Activated CD4-positive, alpha-beta T cell treated with anti-CD3 and anti-CD28 coated beads, Interleukin-2, amount 10 ng/mL, durations not matched to agents 7 days and 5 days (primary cell): ENCODE measurements around the gene TANK. TPM values are rescaled to one million over a fixed set of nuclear protein-coding genes. Genes with fewer than 3 reads are reported as not detected.

ENCODE experiments used
- CTCF ChIA-PET: fragments of 350-600 bp; sonication (Branson Sonifier 250); formaldehyde crosslinking; loops from one replicate; lab custom pipeline; 2021; ENCODE audit warnings: antibody characterized with exemption; lab: Charles Lee
- POLR2A ChIA-PET: fragments of 350-600 bp; sonication (Branson Sonifier 250); formaldehyde crosslinking; loops from one replicate; lab custom pipeline; 2021; ENCODE audit warnings: antibody characterized with exemption; lab: Charles Lee
- DNase-seq: peaks from one replicate; pipeline ENCODE4 v3.0.0-alpha.2; 2020
- H3K27ac Mint-ChIP-seq: one replicate; pipeline ENCODE4 v1.8.0; 2021; ENCODE audit warnings: mild to moderate bottlenecking, moderate library complexity, mixed read lengths
- H3K27me3 Mint-ChIP-seq: one replicate; pipeline ENCODE4 v1.8.0; 2021; ENCODE audit warnings: mixed read lengths
- H3K36me3 Mint-ChIP-seq: one replicate; pipeline ENCODE4 v1.8.0; 2021; ENCODE audit warnings: low read depth, mixed read lengths
- H3K4me1 Mint-ChIP-seq: one replicate; pipeline ENCODE4 v1.8.0; 2021; ENCODE audit warnings: mixed read lengths
- H3K4me3 Mint-ChIP-seq: one replicate; pipeline ENCODE4 v1.8.0; 2021; ENCODE audit warnings: mild to moderate bottlenecking, moderate library complexity, mixed read lengths
- H3K9me3 Mint-ChIP-seq: one replicate; pipeline ENCODE4 v1.8.0; 2021; ENCODE audit warnings: mixed read lengths
- total RNA-seq, 2 experiments: library from RNA; stranded (reverse); gene quantifications; one replicate each; pipeline ENCODE4 v1.2.3, GENCODE V29; 2021

The TANK gene
- total RNA-seq = 10 to 100 TPM; 71.5 to 74.1 TPM

DNA sequence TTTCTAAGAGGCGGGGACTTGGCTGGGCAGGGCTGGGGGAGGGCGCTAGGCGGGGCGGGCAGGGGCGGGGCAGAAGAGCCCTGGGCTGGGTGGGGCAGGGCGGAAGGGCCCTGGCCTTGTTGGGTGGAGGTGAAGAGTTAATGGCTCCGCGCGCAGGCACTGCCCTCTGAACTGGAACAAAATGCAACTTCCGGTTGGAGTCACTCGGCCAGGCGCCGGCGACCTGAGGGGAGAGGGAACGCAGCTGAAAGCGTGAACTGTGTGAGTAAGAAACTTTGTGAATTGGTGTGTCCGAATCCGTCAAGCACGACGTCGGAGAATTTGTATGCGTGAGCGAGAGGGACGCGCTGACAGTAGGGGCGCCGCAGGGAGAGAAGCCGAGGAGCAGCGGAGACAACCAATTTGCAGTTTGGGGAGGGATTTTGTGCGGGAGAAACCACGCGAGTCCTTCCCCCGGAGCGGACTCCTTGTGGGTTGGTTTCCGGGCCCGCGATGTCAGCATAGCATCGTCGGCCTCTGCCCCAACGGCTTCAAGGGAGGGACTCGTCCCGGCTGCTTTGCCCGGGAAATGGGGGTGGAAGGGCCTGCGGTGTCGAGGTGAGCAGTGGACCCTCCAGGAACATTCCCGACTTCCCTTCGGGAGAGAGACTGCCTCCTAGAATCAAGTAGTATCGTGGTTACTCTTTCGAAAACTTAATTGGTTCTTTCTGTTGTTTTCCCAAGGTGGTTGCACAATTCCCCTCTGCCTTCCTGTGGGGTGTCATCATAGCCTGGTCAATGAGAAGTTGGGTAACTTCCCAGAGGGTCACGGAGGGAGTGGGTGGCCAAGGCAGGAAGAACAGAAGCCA lies at the start of gene TANK:
Gene TANK, plus strand, starts transcription at position 203 of the 848 bp plus-strand sequence. CDS start 19,235 bp downstream, outside the sequence.
- ChIA-PET CTCF (no interaction called here), POLR2A (interaction anchor here (0.6 kb wide), 1 partner anchor 904 kb away, joined by 3 read pairs; no protein-coding TSS in a partner anchor)
- H3K4me1 Mint-ChIP-seq = peaks cover 47% of the 10 kb centered on the region
- H3K27ac Mint-ChIP-seq = peak within 1 kb of the TSS; percentile 99
- peak; percentile 93 for DNase-seq
- no peaks in the 10 kb centered on the region for H3K9me3 Mint-ChIP-seq
- H3K27me3 Mint-ChIP-seq = no peaks in the 10 kb centered on the region
- H3K36me3 Mint-ChIP-seq = peaks cover 46% of the 10 kb centered on the region
- peak within 1 kb of the TSS; percentile 98 for H3K4me3 Mint-ChIP-seq

GRCh38 chr2:161111531-161111930 lies 48.7 kb upstream of the TANK start:
- Mint-ChIP-seq H3K4me3 (no peak overlapping the region), H3K4me1 (no peaks in the 10 kb centered on the region), H3K27me3 (peaks cover 6% of the 10 kb centered on the region), H3K9me3 (peaks cover 3% of the 10 kb centered on the region), H3K27ac (no peak overlapping the region), H3K36me3 (peaks cover 1% of the 10 kb centered on the region)
- DNase-seq = no peak
- ChIA-PET POLR2A (no interaction called here), CTCF (interaction anchor here (1.3 to 6.3 kb wide), 3 partner anchors 8 to 24 kb away, joined by 4 to 35 read pairs (median 5); no protein-coding TSS in a partner anchor)

DNA sequence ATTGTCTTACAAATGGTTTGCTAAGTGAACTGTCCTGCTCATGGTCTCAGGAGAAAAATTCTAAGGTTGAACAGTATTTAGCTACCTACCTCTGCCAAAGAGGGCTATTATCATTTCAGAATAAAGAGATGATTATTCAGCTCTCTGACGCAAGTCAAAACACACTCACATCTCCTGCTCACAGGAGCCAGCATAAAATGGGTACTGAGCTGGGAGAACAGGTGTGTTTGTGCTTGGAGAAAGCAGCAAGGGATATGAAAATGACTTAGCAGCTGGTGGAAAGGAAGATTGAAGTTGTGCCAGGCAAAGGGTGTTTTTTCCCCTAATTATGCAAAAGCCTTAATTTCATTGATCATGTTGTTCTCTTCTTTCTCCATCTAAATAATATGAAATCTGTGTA lies 47.3 kb upstream of the TANK start:
- Mint-ChIP-seq H3K9me3 (peaks cover 3% of the 10 kb centered on the region), H3K27me3 (peaks cover 6% of the 10 kb centered on the region), H3K36me3 (peaks cover 1% of the 10 kb centered on the region), H3K27ac (no peak overlapping the region), H3K4me1 (no peaks in the 10 kb centered on the region), H3K4me3 (no peak overlapping the region)
- POLR2A ChIA-PET = no interaction called here
- CTCF ChIA-PET = interaction anchor here (0.9 to 2.8 kb wide), 5 partner anchors 8 to 110 kb away, joined by 3 to 11 read pairs (median 3); no protein-coding TSS in a partner anchor
- no peak for DNase-seq

- Mint-ChIP-seq H3K27ac (no peak overlapping the region), H3K36me3 (peaks cover 1% of the 10 kb centered on the region), H3K4me1 (no peaks in the 10 kb centered on the region), H3K4me3 (no peak overlapping the region), H3K9me3 (peaks cover 3% of the 10 kb centered on the region), H3K27me3 (peaks cover 6% of the 10 kb centered on the region)
- no peak for DNase-seq
- POLR2A ChIA-PET = no interaction called here
- CTCF ChIA-PET = interaction anchor here (0.9 to 2.8 kb wide), 6 partner anchors 8 to 109 kb away, joined by 3 to 11 read pairs (median 3); no protein-coding TSS in a partner anchor
These were observed 46.3 kb upstream of the TANK start for GRCh38 chr2:161113693-161114575.

- Mint-ChIP-seq H3K27ac (no peak overlapping the region), H3K9me3 (peaks cover 3% of the 10 kb centered on the region), H3K27me3 (peaks cover 6% of the 10 kb centered on the region), H3K4me1 (no peaks in the 10 kb centered on the region), H3K4me3 (no peak overlapping the region), H3K36me3 (peaks cover 3% of the 10 kb centered on the region)
- ChIA-PET CTCF (interaction anchor here (0.8 to 2.8 kb wide), 3 partner anchors 10 to 25 kb away, joined by 3 to 11 read pairs (median 7); no protein-coding TSS in a partner anchor), POLR2A (no interaction called here)
- DNase-seq = no peak
These were observed 45.0 kb upstream of the TANK start for GRCh38 chr2:161115205-161115604.

GRCh38 chr2:161115605-161116380 lies 44.4 kb upstream of the TANK start:
- H3K4me3 Mint-ChIP-seq = no peak overlapping the region
- peaks cover 3% of the 10 kb centered on the region for H3K9me3 Mint-ChIP-seq
- no peak for DNase-seq
- H3K4me1 Mint-ChIP-seq = no peaks in the 10 kb centered on the region
- peaks cover 6% of the 10 kb centered on the region for H3K27me3 Mint-ChIP-seq
- peaks cover 3% of the 10 kb centered on the region for H3K36me3 Mint-ChIP-seq
- CTCF ChIA-PET = interaction anchor here (0.7 to 2.6 kb wide), 4 partner anchors 20 to 95 kb away, joined by 3 to 7 read pairs (median 3); no protein-coding TSS in a partner anchor
- POLR2A ChIA-PET = no interaction called here
- H3K27ac Mint-ChIP-seq = no peak overlapping the region

DNA sequence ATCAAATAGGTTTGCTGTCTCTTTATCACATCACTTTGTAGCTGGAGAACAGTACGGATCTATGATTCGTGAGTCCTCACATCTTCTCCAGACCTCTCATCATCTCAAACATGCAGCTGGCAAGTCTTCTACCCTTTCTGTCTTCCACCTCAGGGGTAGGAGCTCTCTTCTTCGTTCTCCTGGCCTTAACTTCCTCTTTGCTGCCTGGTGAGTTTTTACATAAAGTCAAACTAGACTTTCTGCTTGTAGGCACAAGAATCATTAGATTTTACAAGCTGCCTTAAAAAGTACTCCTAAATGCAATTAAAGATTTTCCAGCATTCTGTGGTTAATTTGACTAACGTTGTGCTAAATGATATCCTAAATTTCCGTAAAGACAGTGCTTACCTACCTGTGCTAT lies 43.7 kb upstream of the TANK start:
- ChIA-PET CTCF (interaction anchor here (0.6 to 2.6 kb wide), 7 partner anchors 12 to 95 kb away, joined by 3 to 7 read pairs (median 3); no protein-coding TSS in a partner anchor), POLR2A (no interaction called here)
- Mint-ChIP-seq H3K36me3 (peaks cover 3% of the 10 kb centered on the region), H3K4me1 (no peaks in the 10 kb centered on the region), H3K9me3 (peaks cover 3% of the 10 kb centered on the region), H3K27ac (no peak overlapping the region), H3K27me3 (peaks cover 4% of the 10 kb centered on the region), H3K4me3 (no peak overlapping the region)
- DNase-seq = no peak

DNA sequence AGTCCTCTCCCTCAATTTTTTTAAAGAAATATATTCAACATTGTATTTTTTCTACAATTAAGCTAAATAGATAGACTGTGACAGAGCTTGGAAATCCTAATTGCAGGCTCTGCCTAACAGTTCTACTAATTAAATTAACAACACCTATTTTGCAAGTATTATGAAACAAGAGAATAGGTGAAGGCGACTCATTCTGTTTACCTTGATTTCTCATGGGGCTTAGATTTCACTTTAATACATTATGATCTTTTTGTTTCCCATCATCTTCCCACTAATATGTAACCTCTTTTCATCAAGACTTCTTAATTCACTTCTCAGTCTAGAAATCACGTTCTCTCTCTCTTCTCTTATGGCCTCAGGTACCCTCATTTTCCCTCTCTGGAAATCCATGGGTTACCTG lies 42.7 kb upstream of the TANK start:
- no peak overlapping the region for H3K27ac Mint-ChIP-seq
- peaks cover 3% of the 10 kb centered on the region for H3K27me3 Mint-ChIP-seq
- DNase-seq = no peak
- peaks cover 3% of the 10 kb centered on the region for H3K36me3 Mint-ChIP-seq
- H3K4me1 Mint-ChIP-seq = no peaks in the 10 kb centered on the region
- ChIA-PET CTCF (interaction anchor here (0.7 to 4.2 kb wide), 5 partner anchors 9 to 54 kb away, joined by 3 to 35 read pairs (median 7); no protein-coding TSS in a partner anchor), POLR2A (no interaction called here)
- peaks cover 2% of the 10 kb centered on the region for H3K9me3 Mint-ChIP-seq
- no peak overlapping the region for H3K4me3 Mint-ChIP-seq

DNA sequence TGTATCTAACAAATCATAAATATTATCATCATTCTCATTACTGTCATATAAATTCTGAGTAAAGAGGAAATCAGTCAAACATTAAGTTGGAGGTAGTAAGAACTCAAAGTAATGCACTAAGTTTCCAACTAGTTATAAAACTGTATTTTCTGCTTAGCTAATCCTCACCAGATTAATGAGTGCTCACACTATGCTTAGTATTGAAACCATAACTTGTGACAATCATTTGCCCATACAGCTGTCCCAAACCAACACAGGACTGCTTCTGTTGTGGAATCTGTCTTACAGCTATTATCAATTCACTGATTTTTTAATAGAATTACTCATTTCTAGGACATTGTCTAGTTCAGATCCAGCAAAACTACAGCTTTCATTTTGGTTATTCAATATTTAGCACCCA lies 41.5 kb upstream of the TANK start:
- H3K4me3 Mint-ChIP-seq = no peak overlapping the region
- H3K27ac Mint-ChIP-seq = no peak overlapping the region
- POLR2A ChIA-PET = no interaction called here
- peaks cover 11% of the 10 kb centered on the region for H3K4me1 Mint-ChIP-seq
- H3K36me3 Mint-ChIP-seq = peaks cover 3% of the 10 kb centered on the region
- DNase-seq = no peak
- CTCF ChIA-PET = interaction anchor here (2.7 to 4.2 kb wide), 2 partner anchors 10 to 17 kb away, joined by 11 to 35 read pairs; no protein-coding TSS in a partner anchor
- peaks cover 2% of the 10 kb centered on the region for H3K27me3 Mint-ChIP-seq
- H3K9me3 Mint-ChIP-seq = no peaks in the 10 kb centered on the region

DNA sequence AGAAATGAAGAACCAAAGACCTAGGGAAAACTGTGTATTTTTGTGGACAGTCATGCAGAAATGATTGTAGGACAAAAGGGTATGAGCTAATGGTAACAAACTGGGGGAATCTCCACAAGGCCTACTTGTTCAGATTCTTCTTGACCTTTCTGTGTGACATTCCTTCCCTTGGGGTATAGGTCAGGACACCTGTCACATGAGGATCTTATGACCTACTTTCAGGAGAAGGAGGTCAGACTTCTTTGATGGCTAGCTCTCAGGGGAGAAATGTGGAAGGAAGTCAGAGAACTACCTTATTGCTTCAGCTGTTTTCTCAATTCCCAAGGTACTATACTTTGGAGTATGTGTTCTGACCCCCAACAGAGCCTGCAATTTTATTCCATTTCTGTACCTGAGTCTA lies 40.7 kb upstream of the TANK start:
- Mint-ChIP-seq H3K4me3 (no peak overlapping the region), H3K27me3 (no peaks in the 10 kb centered on the region), H3K4me1 (peaks cover 13% of the 10 kb centered on the region), H3K36me3 (peaks cover 1% of the 10 kb centered on the region), H3K27ac (no peak overlapping the region), H3K9me3 (no peaks in the 10 kb centered on the region)
- no peak for DNase-seq
- POLR2A ChIA-PET = no interaction called here
- CTCF ChIA-PET = interaction anchor here (2.7 to 4.2 kb wide), 2 partner anchors 11 to 16 kb away, joined by 11 to 35 read pairs; no protein-coding TSS in a partner anchor

- no peak overlapping the region for H3K27ac Mint-ChIP-seq
These were observed 39.5 kb upstream of the TANK start for GRCh38 chr2:161120775-161121174.

More at GRCh38 chr2:161120775-161121174, 39.5 kb upstream of the TANK start:
- peaks cover 13% of the 10 kb centered on the region for H3K4me1 Mint-ChIP-seq
- H3K36me3 Mint-ChIP-seq = peaks cover 1% of the 10 kb centered on the region
- no peak overlapping the region for H3K4me3 Mint-ChIP-seq
- ChIA-PET POLR2A (no interaction called here), CTCF (interaction anchor here (2.7 to 4.2 kb wide), 2 partner anchors 12 to 15 kb away, joined by 11 to 35 read pairs; no protein-coding TSS in a partner anchor)
- DNase-seq = no peak
- no peaks in the 10 kb centered on the region for H3K9me3 Mint-ChIP-seq
- no peaks in the 10 kb centered on the region for H3K27me3 Mint-ChIP-seq
